Measurements from ENCODE around the gene TCF7L1.

- no peak for TF ChIP-seq CSRNP3 (CRISPR knock-in tag; IDR thresholded peaks at IDR 0.05)
- no peak for TF ChIP-seq RARB (CRISPR knock-in tag; IDR thresholded peaks at IDR 0.05)
- no peak for TF ChIP-seq TCF4 (CRISPR knock-in tag; IDR thresholded peaks at IDR 0.05; ENCODE audit: borderline replicate concordance)
- TF ChIP-seq TOX (CRISPR knock-in tag; IDR thresholded peaks at IDR 0.05; ENCODE audit: borderline replicate concordance), result no peak
- no peak for TF ChIP-seq ISL1 (CRISPR knock-in tag; IDR thresholded peaks at IDR 0.05)
- no peak for TF ChIP-seq PATZ1 (CRISPR knock-in tag; IDR thresholded peaks at IDR 0.05; ENCODE audit: borderline replicate concordance)
- TF ChIP-seq CREB5 (CRISPR knock-in tag; IDR thresholded peaks at IDR 0.05; ENCODE audit: low read depth), result no peak
- no peak for TF ChIP-seq ZNF8 (CRISPR knock-in tag; IDR thresholded peaks at IDR 0.05)
- TF ChIP-seq SNAI2 (CRISPR knock-in tag; IDR thresholded peaks at IDR 0.05), result no peak
- no peak for TF ChIP-seq ZC3H10 (CRISPR knock-in tag; IDR thresholded peaks at IDR 0.05)
Measured at GRCh38 chr2:85309699-85310321, 176.6 kb downstream of the TCF7L1 start.

Measured in SK-N-SH treated with all-trans-retinoic acid at 6 μM for 48 hours (cell line).